ENCODE measurements around the gene PPEF1. TPM values are rescaled to one million over a fixed set of nuclear protein-coding genes. Genes with fewer than 3 reads are reported as not detected.
"Not testable (repeated sequence)": the region's sequence is repeated elsewhere in the genome, so short reads cannot be mapped to it uniquely, and the experiment has no call there.

The PPEF1 gene
- total RNA-seq, 4 donors from 2014 or later, result 0.19 TPM; not detected in 3

- 87 to 100% methylated on average over 1 of the region's 1 CpG for WGBS, 2 donors
- H3K9me3 ChIP-seq, result no peaks in the 10 kb centered on the region
- TF ChIP-seq POLR2A (IDR thresholded peaks at IDR 0.05) (no peak), CTCF (IDR thresholded peaks at IDR 0.05) (no peak)
- no peak for DNase-seq
- no peaks in the 10 kb centered on the region for H3K4me1 ChIP-seq
- intact Hi-C loops (cut with DNase I), result no loop called here
- no peaks in the 10 kb centered on the region for H3K36me3 ChIP-seq
- H3K27ac ChIP-seq, result no peak overlapping the region
- no peak overlapping the region for H3K4me3 ChIP-seq
- no peaks in the 10 kb centered on the region for H3K27me3 ChIP-seq
Measured at GRCh38 chrX:18828832-18829404, 121.5 kb downstream of the PPEF1 start.

GRCh38 chrX:18833071-18833731, 125.8 kb downstream of the PPEF1 start:
- H3K4me1 ChIP-seq, result no peaks in the 10 kb centered on the region
- no peak for DNase-seq
- H3K4me3 ChIP-seq, result peak overlapping the region in 1 of 4 donors; percentile 41
- peak overlapping the region in 2 of 4 donors; percentile 40 to 44 for H3K27ac ChIP-seq
- H3K27me3 ChIP-seq, result no peaks in the 10 kb centered on the region
- no peak for TF ChIP-seq CTCF (IDR thresholded peaks at IDR 0.05)
- no peak for TF ChIP-seq POLR2A (IDR thresholded peaks at IDR 0.05)
- H3K36me3 ChIP-seq, result no peaks in the 10 kb centered on the region
- intact Hi-C loops (cut with DNase I), result no loop called here
- no peaks in the 10 kb centered on the region for H3K9me3 ChIP-seq
- WGBS, 2 donors, result 56 to 66% methylated on average over 6 to 12 of the region's 22 CpGs

GRCh38 chrX:18847901-18848300, 140.5 kb downstream of the PPEF1 start:
- WGBS, 2 donors, result 70 to 92% methylated on average over 3 of the region's 3 CpGs
- intact Hi-C loops (cut with DNase I); DNase-seq; H3K36me3 ChIP-seq; H3K27me3 ChIP-seq; H3K27ac ChIP-seq; H3K4me3 ChIP-seq; H3K9me3 ChIP-seq; H3K4me1 ChIP-seq: not testable (repeated sequence)

- WGBS, 2 donors, result 47 to 63% methylated on average over 1 of the region's 1 CpG
- H3K27me3 ChIP-seq, result no peaks in the 10 kb centered on the region
Measured at GRCh38 chrX:18855919-18856644, 148.6 kb downstream of the PPEF1 start.

GRCh38 chrX:18856645-18856997, 149.2 kb downstream of the PPEF1 start:
- no peaks in the 10 kb centered on the region for H3K4me1 ChIP-seq
- 22 to 45% methylated on average over 1 of the region's 1 CpG for WGBS, 2 donors
- no peaks in the 10 kb centered on the region for H3K9me3 ChIP-seq
- intact Hi-C loops (cut with DNase I), result no loop called here
- TF ChIP-seq POLR2A (IDR thresholded peaks at IDR 0.05), result no peak
- no peak for TF ChIP-seq CTCF (IDR thresholded peaks at IDR 0.05)
- H3K36me3 ChIP-seq, result no peaks in the 10 kb centered on the region
- H3K27ac ChIP-seq, result no peak overlapping the region
- H3K4me3 ChIP-seq, result no peak overlapping the region
- no peaks in the 10 kb centered on the region for H3K27me3 ChIP-seq
- no peak for DNase-seq

More at GRCh38 chrX:18855919-18856644, 148.6 kb downstream of the PPEF1 start:
- Histone ChIP-seq H3K4me3 (no peak overlapping the region), H3K36me3 (no peaks in the 10 kb centered on the region), H3K4me1 (no peaks in the 10 kb centered on the region), H3K9me3 (no peaks in the 10 kb centered on the region), H3K27ac (no peak overlapping the region)
- intact Hi-C loops (cut with DNase I), result no loop called here
- no peak for TF ChIP-seq POLR2A (IDR thresholded peaks at IDR 0.05)
- TF ChIP-seq CTCF (IDR thresholded peaks at IDR 0.05), result no peak
- no peak for DNase-seq
